Measurements from ENCODE around the gene ARSB.
"Not testable (repeated sequence)": the region's sequence is repeated elsewhere in the genome, so short reads cannot be mapped to it uniquely, and the experiment has no call there.

ARSB gene

GRCh38 chr5:78886341-78887230, 98.5 kb downstream of the ARSB start:
- TF ChIP-seq CTCF (IDR thresholded peaks at IDR 0.05): peak; percentile 46

GRCh38 chr5:78881884-78882283, 103.2 kb downstream of the ARSB start:
- TF ChIP-seq CTCF (IDR thresholded peaks at IDR 0.05): no peak
- no peak for DNase-seq (ENCODE audit: low spot score)
- no peak overlapping the region for H3K4me3 ChIP-seq
- H3K27ac ChIP-seq: peak overlapping the region; percentile 13 to 63

More at GRCh38 chr5:78886341-78887230, 98.5 kb downstream of the ARSB start:
- no peak for DNase-seq (ENCODE audit: low spot score)
- H3K27ac ChIP-seq: no peak overlapping the region
- H3K4me3 ChIP-seq: no peak overlapping the region

- DNase-seq (ENCODE audit: low spot score): no peak
- H3K4me3 ChIP-seq: peak overlapping the region; percentile 47
- peak overlapping the region; percentile 60 to 78 for H3K27ac ChIP-seq
- TF ChIP-seq CTCF (IDR thresholded peaks at IDR 0.05): no peak
These were observed 105.6 kb downstream of the ARSB start for GRCh38 chr5:78879516-78879915.

- not testable (repeated sequence) for H3K4me3 ChIP-seq
These were observed 119.0 kb downstream of the ARSB start for GRCh38 chr5:78866076-78866475.

GRCh38 chr5:78858364-78858763, 126.7 kb downstream of the ARSB start:
- Histone ChIP-seq H3K27ac (no peak overlapping the region), H3K4me3 (no peak overlapping the region)
- TF ChIP-seq CTCF (IDR thresholded peaks at IDR 0.05): no peak
- no peak for DNase-seq (ENCODE audit: low spot score)

More at GRCh38 chr5:78866076-78866475, 119.0 kb downstream of the ARSB start:
- DNase-seq (ENCODE audit: low spot score); H3K27ac ChIP-seq: not testable (repeated sequence)

GRCh38 chr5:78855026-78855425, 130.1 kb downstream of the ARSB start:
- DNase-seq (ENCODE audit: low spot score): no peak
- H3K27ac ChIP-seq: no peak overlapping the region
- H3K4me3 ChIP-seq: no peak overlapping the region
- no peak for TF ChIP-seq CTCF (IDR thresholded peaks at IDR 0.05)

GRCh38 chr5:78851891-78852290, 133.2 kb downstream of the ARSB start:
- H3K27ac ChIP-seq; H3K4me3 ChIP-seq; DNase-seq (ENCODE audit: low spot score): not testable (repeated sequence)

- DNase-seq (ENCODE audit: low spot score): no peak
- Histone ChIP-seq H3K4me3 (no peak overlapping the region), H3K27ac (no peak overlapping the region)
- TF ChIP-seq CTCF (IDR thresholded peaks at IDR 0.05): no peak
These were observed 139.6 kb downstream of the ARSB start for GRCh38 chr5:78845470-78845869.
